Measurements from ENCODE around the gene GTF3C4.
"Not testable (repeated sequence)": the region's sequence is repeated elsewhere in the genome, so short reads cannot be mapped to it uniquely, and the experiment has no call there.

GTF3C4 gene

DNA sequence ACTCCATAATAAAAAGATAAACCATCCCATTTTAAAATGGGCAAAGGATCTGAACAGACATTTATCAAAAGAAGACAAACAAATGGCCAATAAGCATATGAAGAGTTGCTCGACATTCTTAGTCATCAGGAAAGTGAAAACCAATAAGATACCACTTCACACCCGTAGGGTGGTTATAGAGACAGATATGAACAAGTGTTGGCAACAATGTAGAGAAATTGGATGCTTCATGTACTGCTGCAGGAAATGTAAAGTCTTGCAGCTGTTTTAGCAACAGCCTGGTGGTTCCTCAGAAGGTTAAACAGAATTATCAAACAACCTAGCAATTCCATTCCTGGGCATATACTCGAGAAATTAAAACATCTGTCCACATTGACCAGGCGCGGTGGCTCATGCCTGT, 42.5 kb downstream of the GTF3C4 start:
- no peak for DNase-seq (ENCODE audit: low read depth, low spot score)
- Histone ChIP-seq H3K9me3 (ENCODE audit: control insufficient read depth, insufficient read depth, low read length) (no peaks in the 10 kb centered on the region), H3K27me3 (ENCODE audit: control insufficient read depth, insufficient read depth, low read length) (no peaks in the 10 kb centered on the region), H3K27ac (ENCODE audit: low read length) (no peak overlapping the region), H3K36me3 (ENCODE audit: control insufficient read depth, insufficient read depth, low read length) (no peaks in the 10 kb centered on the region), H3K4me1 (ENCODE audit: control insufficient read depth, insufficient read depth, low read length) (no peaks in the 10 kb centered on the region), H3K4me3 (ENCODE audit: low read length) (no peak overlapping the region)
- no CpG with 5 or more reads among the region's 5 CpGs for WGBS (ENCODE audit: insufficient coverage, insufficient read length)

DNA sequence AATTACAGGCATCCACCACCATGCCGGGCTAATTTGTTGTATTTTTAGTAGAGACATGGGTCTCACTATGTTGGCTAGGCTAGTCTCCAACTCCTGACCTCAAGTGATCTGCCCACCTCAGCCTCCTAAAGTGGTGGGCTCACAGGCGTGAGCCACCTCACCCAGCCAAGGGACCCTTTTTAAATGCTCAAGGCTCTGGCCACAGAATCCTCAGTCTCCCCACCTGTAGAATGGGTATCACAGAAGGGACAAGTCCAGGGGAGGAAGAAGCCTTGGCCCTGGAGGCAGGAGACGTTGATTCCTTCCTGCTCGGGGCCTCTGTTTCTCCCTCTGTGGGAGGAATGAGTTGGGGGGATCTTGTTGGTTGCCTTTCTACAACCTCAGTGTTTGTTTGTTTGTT, 45.7 kb downstream of the GTF3C4 start:
- Histone ChIP-seq H3K4me1 (ENCODE audit: control insufficient read depth, insufficient read depth, low read length) (no peaks in the 10 kb centered on the region), H3K27me3 (ENCODE audit: control insufficient read depth, insufficient read depth, low read length) (no peaks in the 10 kb centered on the region), H3K4me3 (ENCODE audit: low read length) (no peak overlapping the region), H3K36me3 (ENCODE audit: control insufficient read depth, insufficient read depth, low read length) (no peaks in the 10 kb centered on the region), H3K27ac (ENCODE audit: low read length) (no peak overlapping the region), H3K9me3 (ENCODE audit: control insufficient read depth, insufficient read depth, low read length) (no peaks in the 10 kb centered on the region)
- no peak for DNase-seq (ENCODE audit: low read depth, low spot score)
- WGBS (ENCODE audit: insufficient coverage, insufficient read length): no CpG with 5 or more reads among the region's 4 CpGs

GRCh38 chr9:132717326-132717945, 47.2 kb downstream of the GTF3C4 start:
- H3K4me3 ChIP-seq (ENCODE audit: low read length): no peak overlapping the region
- no peak overlapping the region for H3K27ac ChIP-seq (ENCODE audit: low read length)
- H3K36me3 ChIP-seq (ENCODE audit: control insufficient read depth, insufficient read depth, low read length): no peaks in the 10 kb centered on the region
- H3K27me3 ChIP-seq (ENCODE audit: control insufficient read depth, insufficient read depth, low read length): no peaks in the 10 kb centered on the region
- no peaks in the 10 kb centered on the region for H3K4me1 ChIP-seq (ENCODE audit: control insufficient read depth, insufficient read depth, low read length)
- no peaks in the 10 kb centered on the region for H3K9me3 ChIP-seq (ENCODE audit: control insufficient read depth, insufficient read depth, low read length)
- DNase-seq (ENCODE audit: low read depth, low spot score): no peak
- no CpG with 5 or more reads among the region's 13 CpGs for WGBS (ENCODE audit: insufficient coverage, insufficient read length)

GRCh38 chr9:132718381-132718928, 48.2 kb downstream of the GTF3C4 start:
- not testable (repeated sequence) for H3K4me1 ChIP-seq (ENCODE audit: control insufficient read depth, insufficient read depth, low read length); H3K36me3 ChIP-seq (ENCODE audit: control insufficient read depth, insufficient read depth, low read length); DNase-seq (ENCODE audit: low read depth, low spot score); H3K9me3 ChIP-seq (ENCODE audit: control insufficient read depth, insufficient read depth, low read length); H3K27me3 ChIP-seq (ENCODE audit: control insufficient read depth, insufficient read depth, low read length); H3K4me3 ChIP-seq (ENCODE audit: low read length); H3K27ac ChIP-seq (ENCODE audit: low read length)
- no CpG with 5 or more reads among the region's 8 CpGs for WGBS (ENCODE audit: insufficient coverage, insufficient read length)

DNA sequence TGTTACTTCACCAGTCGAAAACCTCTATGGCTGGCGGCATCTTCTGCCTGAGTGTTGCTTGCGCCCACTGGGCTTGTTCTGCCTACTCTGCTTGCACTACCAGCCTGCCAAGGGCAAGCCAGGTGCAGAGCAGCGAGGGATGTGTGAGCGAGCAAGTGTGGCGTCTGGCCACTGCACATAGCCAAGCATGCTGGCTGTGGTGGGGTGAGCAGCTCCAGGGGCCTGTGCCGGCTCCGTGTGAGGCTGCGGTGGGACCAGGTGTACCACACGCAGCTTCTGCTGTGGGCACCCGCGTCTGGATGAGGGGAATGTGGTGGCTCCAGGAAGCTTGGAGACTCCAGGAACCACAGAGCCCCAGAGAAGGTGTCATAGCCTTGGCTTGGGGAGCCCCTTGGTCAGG, 51.4 kb downstream of the GTF3C4 start:
- no peaks in the 10 kb centered on the region for H3K9me3 ChIP-seq (ENCODE audit: control insufficient read depth, insufficient read depth, low read length)
- no peak overlapping the region for H3K27ac ChIP-seq (ENCODE audit: low read length)
- no peaks in the 10 kb centered on the region for H3K27me3 ChIP-seq (ENCODE audit: control insufficient read depth, insufficient read depth, low read length)
- no peaks in the 10 kb centered on the region; the same call in 1 of the 2 replicates for H3K4me1 ChIP-seq (ENCODE audit: control insufficient read depth, insufficient read depth, low read length)
- no peak for DNase-seq (ENCODE audit: low read depth, low spot score)
- H3K36me3 ChIP-seq (ENCODE audit: control insufficient read depth, insufficient read depth, low read length): no peaks in the 10 kb centered on the region
- H3K4me3 ChIP-seq (ENCODE audit: low read length): no peak overlapping the region
- no CpG with 5 or more reads among the region's 12 CpGs for WGBS (ENCODE audit: insufficient coverage, insufficient read length)

- Histone ChIP-seq H3K36me3 (ENCODE audit: control insufficient read depth, insufficient read depth, low read length) (no peaks in the 10 kb centered on the region), H3K4me3 (ENCODE audit: low read length) (no peak overlapping the region), H3K9me3 (ENCODE audit: control insufficient read depth, insufficient read depth, low read length) (no peaks in the 10 kb centered on the region), H3K27me3 (ENCODE audit: control insufficient read depth, insufficient read depth, low read length) (no peaks in the 10 kb centered on the region), H3K27ac (ENCODE audit: low read length) (no peak overlapping the region), H3K4me1 (ENCODE audit: control insufficient read depth, insufficient read depth, low read length) (no peaks in the 10 kb centered on the region; the same call in 1 of the 2 replicates)
- no peak for DNase-seq (ENCODE audit: low read depth, low spot score)
- WGBS (ENCODE audit: insufficient coverage, insufficient read length): no CpG with 5 or more reads among the region's 16 CpGs
Measured at GRCh38 chr9:132722564-132723065, 52.4 kb downstream of the GTF3C4 start.

DNA sequence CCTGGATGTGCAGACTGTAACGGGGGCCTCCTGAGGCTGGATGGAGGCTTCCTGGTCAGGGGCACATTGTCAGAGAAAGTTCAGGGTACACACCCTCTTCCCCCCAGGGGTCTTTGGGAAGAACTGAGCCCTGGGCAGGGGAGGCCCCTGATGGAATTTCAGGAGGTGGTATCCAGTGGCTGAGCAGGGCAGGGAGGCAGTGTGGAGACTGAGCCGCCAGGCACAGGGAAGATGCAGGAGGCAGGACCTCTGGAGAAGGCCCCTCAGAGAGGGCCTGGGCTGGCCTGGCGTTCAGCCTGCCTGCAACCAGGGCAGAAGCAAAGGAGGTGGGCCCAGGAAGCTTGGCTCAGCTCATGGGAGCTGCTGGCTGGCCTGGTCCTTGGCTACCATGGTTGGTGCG, 53.5 kb downstream of the GTF3C4 start:
- no peak overlapping the region for H3K4me3 ChIP-seq (ENCODE audit: low read length)
- H3K27me3 ChIP-seq (ENCODE audit: control insufficient read depth, insufficient read depth, low read length): no peaks in the 10 kb centered on the region
- H3K9me3 ChIP-seq (ENCODE audit: control insufficient read depth, insufficient read depth, low read length): no peaks in the 10 kb centered on the region
- no peaks in the 10 kb centered on the region; the same call in 1 of the 2 replicates for H3K4me1 ChIP-seq (ENCODE audit: control insufficient read depth, insufficient read depth, low read length)
- WGBS (ENCODE audit: insufficient coverage, insufficient read length): no CpG with 5 or more reads among the region's 4 CpGs
- DNase-seq (ENCODE audit: low read depth, low spot score): no peak
- no peaks in the 10 kb centered on the region for H3K36me3 ChIP-seq (ENCODE audit: control insufficient read depth, insufficient read depth, low read length)
- H3K27ac ChIP-seq (ENCODE audit: low read length): no peak overlapping the region

DNA sequence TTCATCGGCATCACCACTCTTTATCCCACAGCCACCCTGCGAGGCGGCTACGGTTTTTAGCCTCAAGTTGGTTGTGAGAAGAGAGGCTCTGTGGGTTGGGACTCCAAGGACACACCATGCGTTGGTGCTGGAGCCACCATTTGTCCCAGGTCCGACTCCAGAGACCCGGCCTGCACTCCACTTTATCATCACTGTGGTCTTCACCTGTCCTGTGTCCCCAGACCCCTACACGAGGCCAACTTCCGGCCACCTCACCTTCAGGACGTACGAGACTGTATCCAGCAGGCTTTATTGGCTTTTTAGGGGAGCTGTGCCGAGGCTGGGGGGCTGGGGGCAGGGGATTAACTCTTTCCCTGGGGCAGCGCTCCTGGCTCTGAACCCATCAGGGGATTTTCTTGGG, 55.0 kb downstream of the GTF3C4 start:
- WGBS (ENCODE audit: insufficient coverage, insufficient read length): no CpG with 5 or more reads among the region's 13 CpGs

GRCh38 chr9:132726576-132727130, 56.4 kb downstream of the GTF3C4 start:
- DNase-seq (ENCODE audit: low read depth, low spot score): no peak
- Histone ChIP-seq H3K9me3 (ENCODE audit: control insufficient read depth, insufficient read depth, low read length) (no peaks in the 10 kb centered on the region), H3K4me3 (ENCODE audit: low read length) (no peak overlapping the region), H3K27me3 (ENCODE audit: control insufficient read depth, insufficient read depth, low read length) (no peaks in the 10 kb centered on the region), H3K4me1 (ENCODE audit: control insufficient read depth, insufficient read depth, low read length) (no peaks in the 10 kb centered on the region; the same call in 1 of the 2 replicates), H3K27ac (ENCODE audit: low read length) (no peak overlapping the region), H3K36me3 (ENCODE audit: control insufficient read depth, insufficient read depth, low read length) (no peaks in the 10 kb centered on the region)
- no CpG with 5 or more reads among the region's 8 CpGs for WGBS (ENCODE audit: insufficient coverage, insufficient read length)

More for the DNA sequence above, 55.0 kb downstream of the GTF3C4 start:
- Histone ChIP-seq H3K9me3 (ENCODE audit: control insufficient read depth, insufficient read depth, low read length) (no peaks in the 10 kb centered on the region), H3K36me3 (ENCODE audit: control insufficient read depth, insufficient read depth, low read length) (no peaks in the 10 kb centered on the region), H3K4me3 (ENCODE audit: low read length) (no peak overlapping the region), H3K27ac (ENCODE audit: low read length) (no peak overlapping the region), H3K27me3 (ENCODE audit: control insufficient read depth, insufficient read depth, low read length) (no peaks in the 10 kb centered on the region), H3K4me1 (ENCODE audit: control insufficient read depth, insufficient read depth, low read length) (no peaks in the 10 kb centered on the region; the same call in 1 of the 2 replicates)
- DNase-seq (ENCODE audit: low read depth, low spot score): no peak

DNA sequence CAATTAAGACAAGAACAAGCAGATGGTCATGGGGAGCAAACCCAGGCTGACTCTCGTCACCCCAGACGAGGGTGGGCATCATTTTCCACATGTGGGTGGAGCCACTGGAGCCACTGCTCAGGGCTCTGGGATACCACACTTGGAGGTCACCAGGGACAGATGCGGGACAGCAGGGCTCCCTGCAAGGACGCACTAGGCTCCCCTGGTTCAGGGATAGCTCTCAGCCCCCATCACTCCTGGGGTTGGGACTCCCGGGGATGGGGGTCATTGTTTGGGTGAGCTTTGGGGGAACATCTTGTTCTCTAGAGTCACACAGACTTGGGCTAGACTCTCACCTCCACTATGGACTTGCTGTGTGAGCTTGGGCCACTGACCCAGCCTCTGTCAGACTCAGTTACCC, 57.8 kb downstream of the GTF3C4 start:
- no peaks in the 10 kb centered on the region for H3K27me3 ChIP-seq (ENCODE audit: control insufficient read depth, insufficient read depth, low read length)
- H3K4me1 ChIP-seq (ENCODE audit: control insufficient read depth, insufficient read depth, low read length): no peaks in the 10 kb centered on the region; the same call in 1 of the 2 replicates
- no peaks in the 10 kb centered on the region for H3K36me3 ChIP-seq (ENCODE audit: control insufficient read depth, insufficient read depth, low read length)
- H3K4me3 ChIP-seq (ENCODE audit: low read length): no peak overlapping the region
- H3K9me3 ChIP-seq (ENCODE audit: control insufficient read depth, insufficient read depth, low read length): no peaks in the 10 kb centered on the region
- no peak for DNase-seq (ENCODE audit: low read depth, low spot score)
- H3K27ac ChIP-seq (ENCODE audit: low read length): no peak overlapping the region
- WGBS (ENCODE audit: insufficient coverage, insufficient read length): no CpG with 5 or more reads among the region's 5 CpGs

All from iPS DF 6.9 (cell line).